Activated gamma-delta T cell (primary cell): ENCODE results near the gene GAA.

Experiments
- DNase-seq: peaks from one replicate; lab custom pipeline; 2025; lab: John Stamatoyannopoulos, UW
- total RNA-seq, 2 donors: gene quantifications; one replicate each; lab custom pipeline; 2026; lab: John Stamatoyannopoulos, UW

GAA gene
- total RNA-seq: 38.6 to 44.9 reads per million in 2 donors

DNA sequence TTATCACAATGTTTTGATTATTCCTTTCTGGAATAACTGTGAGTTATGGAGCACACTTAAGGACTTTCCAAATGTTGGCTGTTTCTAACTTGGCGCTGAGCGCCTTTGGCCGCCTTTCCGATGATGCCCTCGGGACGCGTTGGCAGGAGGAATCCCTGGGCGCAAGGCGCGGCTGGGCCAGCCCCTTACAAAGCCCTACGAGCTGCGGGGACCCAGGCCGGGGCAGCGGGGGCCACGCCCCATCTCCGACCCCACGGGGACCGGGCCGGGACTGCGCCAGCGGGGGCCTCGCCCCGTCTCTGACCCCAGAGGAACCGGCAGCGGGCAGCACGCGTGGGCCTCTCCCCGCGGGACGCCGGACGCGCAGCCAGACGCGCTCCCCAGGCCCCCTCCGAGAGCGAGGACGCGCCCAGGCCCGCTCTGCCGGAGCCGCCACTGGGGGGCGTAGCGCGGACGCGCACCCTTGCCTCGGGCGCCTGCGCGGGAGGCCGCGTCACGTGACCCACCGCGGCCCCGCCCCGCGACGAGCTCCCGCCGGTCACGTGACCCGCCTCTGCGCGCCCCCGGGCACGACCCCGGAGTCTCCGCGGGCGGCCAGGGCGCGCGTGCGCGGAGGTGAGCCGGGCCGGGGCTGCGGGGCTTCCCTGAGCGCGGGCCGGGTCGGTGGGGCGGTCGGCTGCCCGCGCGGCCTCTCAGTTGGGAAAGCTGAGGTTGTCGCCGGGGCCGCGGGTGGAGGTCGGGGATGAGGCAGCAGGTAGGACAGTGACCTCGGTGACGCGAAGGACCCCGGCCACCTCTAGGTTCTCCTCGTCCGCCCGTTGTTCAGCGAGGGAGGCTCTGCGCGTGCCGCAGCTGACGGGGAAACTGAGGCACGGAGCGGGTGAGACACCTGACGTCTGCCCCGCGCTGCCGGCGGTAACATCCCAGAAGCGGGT is at the start of gene GAA:
Gene GAA, plus strand, starts transcription at position 571 of the 935 bp plus-strand sequence. CDS start 3,006 bp downstream, outside the sequence.
- peak; percentile 87 for DNase-seq

DNA sequence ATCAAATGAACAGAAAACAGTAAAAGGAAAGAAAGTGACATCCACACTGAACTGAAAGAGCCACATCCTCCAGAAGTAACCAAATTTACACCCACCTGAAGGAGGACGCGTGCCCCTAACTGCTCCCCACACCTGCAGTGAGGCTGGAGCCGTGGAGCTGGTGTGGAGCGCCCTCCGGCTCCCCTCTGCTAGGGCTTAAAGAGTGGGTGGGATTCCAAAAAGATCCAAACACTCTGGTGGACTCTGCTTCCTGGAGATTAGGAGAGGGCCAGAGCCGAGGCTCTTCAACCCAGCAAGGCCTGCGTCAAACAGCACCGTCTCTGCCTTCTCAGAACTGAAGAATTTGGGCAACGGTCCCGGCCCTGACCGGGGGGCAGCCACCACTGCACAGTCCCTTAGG is 49.7 kb upstream of the GAA start:
- DNase-seq: no peak

DNA sequence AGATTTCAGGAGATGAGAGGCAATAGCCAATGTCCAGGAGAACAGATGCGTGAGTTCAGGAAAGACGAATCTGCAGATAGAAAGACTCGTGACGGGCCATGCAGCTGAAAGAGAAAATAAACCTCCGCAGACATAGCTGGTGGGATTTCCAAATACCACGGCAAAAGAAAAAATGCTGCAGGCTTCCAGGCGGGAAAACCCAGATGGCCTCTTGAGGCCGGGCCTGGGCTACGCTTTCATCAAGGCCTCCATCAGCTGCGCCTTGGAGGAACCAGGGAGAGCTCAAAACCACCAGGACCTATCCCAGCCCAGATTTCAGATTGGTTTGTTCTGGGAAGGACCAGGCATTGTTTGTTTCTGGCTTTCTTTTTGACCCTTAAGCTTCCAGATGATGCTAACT is 48.3 kb upstream of the GAA start:
- no peak for DNase-seq

DNA sequence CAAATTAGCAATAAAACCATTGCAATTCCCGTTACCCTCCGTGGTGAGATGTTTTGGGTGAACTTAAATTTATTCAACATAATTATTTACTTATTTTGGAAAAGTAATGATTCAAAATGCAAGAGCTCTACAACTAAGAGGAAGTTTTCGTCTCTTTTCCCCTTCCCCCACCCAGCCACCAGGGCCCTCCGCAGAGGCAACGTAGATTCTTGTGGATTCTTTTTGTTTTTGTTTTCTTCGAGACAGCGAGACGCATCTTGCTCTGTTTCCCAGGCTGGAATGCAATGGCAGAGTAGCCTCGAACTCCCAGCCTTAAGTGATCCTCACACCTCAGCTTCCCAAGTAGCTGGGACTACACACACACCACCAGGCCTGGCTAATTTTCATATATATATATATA is 45.8 kb upstream of the GAA start:
- DNase-seq: no peak

DNA sequence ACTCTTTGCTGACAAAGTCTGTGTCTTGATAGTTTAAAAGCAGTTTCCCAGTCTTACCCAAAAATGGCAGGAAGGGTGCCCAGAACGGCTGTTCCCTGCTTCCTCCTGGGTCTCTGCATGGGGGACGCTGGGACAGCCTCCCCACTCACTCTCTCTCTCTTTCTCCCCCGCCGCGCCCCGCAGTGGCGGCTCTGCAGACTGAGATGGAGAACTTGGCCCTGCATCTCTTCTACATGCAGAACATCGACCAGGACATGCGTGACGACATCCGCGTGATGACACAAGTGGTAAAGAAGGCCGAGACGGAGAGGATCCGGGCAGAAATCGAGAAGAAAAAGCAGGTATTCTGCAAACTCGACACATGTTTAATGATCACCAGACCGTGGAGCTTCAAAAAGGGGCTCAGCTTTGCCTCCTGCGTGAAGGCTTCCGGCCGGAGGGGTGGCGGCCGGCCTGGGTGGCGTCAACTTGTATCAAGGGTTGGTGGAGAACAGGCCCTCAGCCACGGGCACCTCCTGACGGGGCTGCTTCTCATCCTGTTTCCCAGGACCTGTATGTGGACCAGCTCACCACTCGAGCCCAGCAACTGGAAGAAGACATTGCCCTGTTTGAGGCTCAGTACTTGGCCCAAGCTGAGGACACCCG is 42.9 kb upstream of the GAA start:
- DNase-seq: no peak

DNA sequence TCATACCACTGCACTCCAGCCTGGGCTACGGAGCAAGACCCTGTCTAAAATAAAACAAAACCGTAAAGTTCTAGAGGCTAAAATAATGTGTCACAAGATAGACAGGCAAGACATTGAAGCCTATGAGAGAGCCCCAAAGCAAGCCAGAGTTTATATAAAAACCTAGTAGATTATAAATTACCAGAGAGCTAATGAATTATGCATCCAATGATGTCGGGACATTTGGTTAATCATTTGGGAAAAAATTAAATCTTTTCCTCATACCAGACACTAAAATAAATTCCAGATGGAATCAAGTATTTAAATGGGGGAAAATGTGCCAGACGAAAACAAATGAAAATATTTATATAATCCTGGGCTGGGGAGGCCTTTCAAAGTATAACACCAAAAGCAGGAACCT is 40.7 kb upstream of the GAA start:
- no peak for DNase-seq

DNA sequence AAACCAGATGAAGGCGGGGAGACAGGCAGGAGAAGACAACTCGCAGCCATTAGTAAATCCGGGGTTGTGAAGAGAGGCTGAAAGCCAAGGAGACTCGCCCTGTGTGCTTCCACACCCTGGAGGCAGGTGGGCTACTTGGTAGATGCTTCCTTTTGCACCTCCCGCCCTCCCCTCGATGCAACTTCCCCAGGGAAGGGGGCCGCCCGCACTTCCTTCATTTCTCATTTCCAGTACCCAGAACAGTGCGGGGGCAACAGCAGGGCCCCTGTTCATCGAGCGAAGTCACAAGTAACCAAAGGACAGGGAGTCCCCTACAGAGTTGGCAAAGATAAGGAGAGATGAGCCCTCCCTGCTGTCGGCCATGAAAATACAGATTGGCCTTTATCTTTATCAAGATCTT is 40.0 kb upstream of the GAA start:
- no peak for DNase-seq

DNA sequence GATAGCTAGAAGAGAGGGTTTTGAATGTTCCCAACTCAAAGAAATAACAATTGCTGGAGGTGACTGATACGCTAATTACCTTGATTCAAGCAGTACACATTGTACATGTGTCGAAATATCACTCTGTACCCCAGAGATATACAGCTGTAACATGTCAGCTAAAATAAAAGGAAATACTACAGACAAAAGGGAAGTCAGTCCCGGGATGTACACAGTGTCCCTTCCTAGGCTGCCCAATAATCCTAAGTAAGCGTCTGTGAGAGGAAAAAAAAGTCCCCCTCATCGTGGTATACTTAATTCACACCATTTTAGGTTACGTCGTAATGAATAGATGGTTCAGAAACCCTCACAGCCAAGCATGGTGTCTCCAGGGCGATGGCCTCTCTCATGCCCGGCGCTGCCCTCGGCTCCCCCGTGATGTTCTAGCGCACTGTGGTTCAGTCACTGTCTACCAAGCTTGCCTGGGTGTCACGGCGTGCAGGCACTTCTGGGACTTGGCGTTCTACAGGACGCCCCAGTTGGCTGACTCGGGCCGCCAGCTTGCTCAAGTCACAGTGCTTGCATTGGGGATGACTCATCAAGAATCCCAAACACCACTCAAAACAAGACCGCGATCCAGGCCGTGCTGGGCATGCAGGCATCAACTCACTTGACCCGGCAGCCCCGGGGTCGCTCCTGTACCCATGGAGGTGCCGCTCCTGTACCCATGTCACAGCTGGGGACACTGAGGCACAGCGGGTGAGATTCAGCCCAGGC is 37.4 kb upstream of the GAA start:
- DNase-seq: no peak

- no peak for DNase-seq
These were observed 36.7 kb upstream of the GAA start for GRCh38 chr17:80064696-80065095.

- DNase-seq: no peak
These were observed 35.8 kb upstream of the GAA start for GRCh38 chr17:80065478-80066170.

DNA sequence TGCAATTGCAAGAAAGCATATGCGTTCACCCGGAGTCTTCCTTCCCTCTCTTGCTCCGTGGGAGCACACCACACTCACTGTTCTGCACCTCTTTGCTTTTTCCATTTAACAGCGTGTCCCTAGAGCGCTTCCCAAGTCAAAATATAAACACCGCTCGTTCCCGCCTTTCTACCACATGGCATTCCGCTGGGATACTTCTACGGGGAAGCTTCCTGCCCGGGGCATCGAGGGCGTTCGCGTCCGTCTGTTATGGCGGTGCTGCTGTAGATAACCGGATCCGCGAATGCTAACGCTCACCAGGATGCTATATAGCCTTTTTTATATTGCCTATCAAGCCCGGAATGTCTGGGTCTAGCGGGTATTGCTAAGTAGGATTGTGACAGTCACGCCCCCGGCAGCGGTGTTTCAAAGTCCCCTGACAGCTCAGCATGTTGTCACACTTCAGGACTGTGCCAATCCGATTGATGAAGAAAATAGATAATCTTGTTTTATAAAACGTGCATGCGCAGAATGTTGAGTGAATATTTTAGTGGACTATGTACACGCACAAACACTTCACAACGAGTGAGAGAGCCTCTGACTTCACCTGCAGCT is 33.9 kb upstream of the GAA start:
- DNase-seq: no peak

DNA sequence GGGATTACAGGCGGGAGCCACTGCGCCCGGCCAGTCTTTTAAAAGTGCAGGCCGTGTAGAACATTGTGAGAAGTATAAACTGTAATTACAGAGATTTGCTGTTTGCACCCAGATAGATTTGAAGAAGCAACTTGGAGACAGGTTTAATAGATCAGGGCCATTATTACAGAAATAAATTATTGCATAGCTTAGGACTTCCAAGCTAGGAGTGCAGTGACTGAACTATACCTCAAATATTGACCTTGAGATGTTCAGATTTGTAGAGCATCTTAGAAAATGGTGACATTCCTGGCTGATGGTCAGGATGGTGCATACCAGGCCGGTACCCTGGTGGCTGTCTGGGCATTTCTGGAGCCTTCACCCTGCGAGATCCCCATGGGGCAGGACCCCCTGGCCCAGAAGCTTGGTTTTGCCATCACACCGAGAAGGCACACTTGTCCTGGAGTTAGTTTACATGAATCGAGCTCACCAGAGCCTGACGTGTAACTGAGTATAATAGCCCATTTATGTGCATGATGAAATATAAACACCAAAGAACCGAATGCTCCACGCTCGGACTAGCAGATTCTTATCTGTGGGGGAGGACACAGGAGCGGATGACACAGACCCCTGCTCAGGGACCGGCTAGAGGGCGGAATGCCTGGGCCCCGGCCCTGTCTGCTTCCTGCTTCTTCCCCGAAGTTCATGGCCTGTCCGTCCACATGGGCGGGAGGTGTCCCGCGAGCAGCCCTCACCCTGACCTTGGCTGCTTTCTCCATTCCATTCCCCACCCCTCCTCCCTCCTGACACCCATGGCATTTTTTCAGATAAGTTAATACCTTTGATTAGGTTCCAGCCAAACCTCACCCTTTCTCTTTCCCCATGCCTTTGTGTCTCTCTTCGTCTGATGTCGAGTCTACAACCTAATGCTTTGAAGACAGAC is 32.8 kb upstream of the GAA start:
- DNase-seq: no peak

GRCh38 chr17:80070375-80071115 is 30.8 kb upstream of the GAA start:
- no peak for DNase-seq

DNA sequence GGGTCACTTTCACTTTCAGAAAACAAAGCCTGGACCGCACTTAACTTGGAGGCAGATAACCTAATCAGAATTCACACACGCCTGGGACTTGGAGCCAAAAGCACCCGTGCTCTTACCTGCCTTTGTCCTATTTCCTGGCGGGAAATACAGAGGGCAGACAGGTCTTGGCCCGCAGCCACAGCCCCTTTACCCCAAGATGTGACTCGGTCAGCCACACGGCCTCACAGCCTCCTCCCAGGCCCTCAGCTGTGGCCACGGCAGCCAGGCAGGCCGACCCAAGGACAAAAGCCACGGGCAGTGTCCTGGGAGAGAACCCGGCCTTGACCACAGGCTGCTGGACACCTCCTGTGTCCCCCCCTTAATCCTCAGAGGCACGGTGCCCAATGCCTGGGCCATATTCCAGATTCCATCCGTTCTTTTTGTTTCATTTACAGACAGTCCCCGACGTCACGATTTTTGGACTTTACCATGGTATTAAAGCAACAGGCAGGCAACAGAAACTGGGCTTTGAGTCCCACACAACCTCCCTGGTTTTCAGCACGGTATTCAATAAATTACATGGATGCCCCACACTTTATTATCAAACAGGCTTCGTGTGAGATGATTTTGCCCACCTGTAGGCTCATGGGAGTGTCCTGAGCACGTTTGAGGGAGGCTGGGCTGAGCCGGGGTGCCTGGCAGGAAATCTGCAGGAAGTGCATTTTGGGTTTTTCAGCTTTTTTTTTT is 30.1 kb upstream of the GAA start:
- DNase-seq: no peak

DNA sequence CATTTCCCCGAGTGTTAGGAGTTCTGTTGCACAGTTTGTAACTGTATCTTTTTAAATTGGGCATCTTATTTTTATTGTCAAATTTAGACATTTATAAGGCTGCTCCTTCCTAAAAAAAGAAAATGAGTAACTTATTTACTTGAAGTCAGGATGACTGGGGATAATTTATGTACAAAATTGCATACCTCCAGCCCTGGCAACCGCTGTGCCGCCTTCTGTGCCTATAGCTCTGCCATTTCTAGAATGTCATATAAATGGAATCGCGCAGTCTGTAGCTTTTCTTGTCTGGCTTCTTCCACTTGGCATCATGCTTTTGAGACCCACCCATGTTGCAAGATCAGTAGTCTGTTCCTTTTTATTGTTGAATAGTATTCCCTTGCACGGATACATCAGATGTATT is 29.0 kb upstream of the GAA start:
- DNase-seq: no peak

DNA sequence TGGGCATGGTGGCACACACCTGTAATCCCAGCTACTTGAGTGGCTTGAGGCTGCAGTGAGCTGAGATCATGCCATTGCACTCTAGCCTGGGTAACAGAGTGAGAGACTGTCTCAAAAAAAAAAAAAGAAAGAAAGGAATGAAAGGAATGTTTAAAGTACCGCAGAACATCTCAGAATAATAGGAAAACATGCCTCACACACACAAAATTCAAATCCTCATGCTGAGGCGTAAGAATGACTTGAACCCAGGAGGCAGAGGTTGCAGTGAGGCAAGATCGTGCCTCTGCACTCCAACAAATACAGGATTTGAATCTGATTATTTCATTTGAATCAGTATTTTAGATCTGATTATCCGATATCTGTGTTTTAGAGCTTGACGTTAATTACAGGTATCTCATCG is 21.3 kb upstream of the GAA start:
- DNase-seq: no peak

GRCh38 chr17:80081596-80081995 is 19.8 kb upstream of the GAA start:
- no peak for DNase-seq

DNA sequence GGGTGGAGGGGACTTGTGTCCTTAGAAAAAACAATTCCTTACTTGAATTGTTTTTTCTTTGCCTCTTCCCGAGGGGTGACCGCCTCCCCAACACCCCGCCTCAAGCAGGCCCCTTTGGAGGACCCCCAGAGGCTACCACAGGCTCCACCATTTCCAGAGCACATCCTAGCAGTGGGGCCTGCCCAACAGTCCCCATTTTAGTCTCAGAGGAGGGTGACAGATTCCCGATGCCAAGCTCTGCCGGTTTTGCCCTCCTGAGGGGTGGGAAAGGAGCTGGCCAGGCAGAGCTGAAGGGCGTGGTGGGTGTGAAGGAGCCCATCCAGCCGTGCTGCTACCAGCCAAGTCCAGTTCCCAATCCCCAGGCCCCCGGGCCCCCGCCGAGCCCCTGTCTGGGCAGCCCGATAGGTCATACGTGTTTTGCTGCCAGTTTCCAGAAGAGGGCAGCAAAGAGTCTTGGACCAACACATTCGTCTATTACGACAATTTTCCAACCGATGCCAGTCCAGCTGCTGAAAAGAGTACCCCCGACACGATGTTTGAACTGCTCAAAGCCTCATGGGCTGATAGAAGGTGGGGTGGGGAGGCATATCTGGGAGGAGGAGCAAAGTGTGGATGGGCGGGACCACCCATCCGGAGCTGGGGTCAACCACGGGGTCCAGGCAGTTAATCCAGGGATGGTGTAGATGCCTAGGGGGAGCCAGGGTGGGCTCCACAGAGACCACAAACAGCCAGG is 18.8 kb upstream of the GAA start:
- DNase-seq: no peak
